Kidney glomerular epithelial cell (primary cell): ENCODE data around the gene FPR2.
"Not testable (repeated sequence)": the region's sequence is repeated elsewhere in the genome, so short reads cannot be mapped to it uniquely, and the experiment has no call there.

Source experiments
- DNase-seq: peaks from one replicate; lab custom pipeline; 2025; lab: John Stamatoyannopoulos, UW

Gene FPR2

DNA sequence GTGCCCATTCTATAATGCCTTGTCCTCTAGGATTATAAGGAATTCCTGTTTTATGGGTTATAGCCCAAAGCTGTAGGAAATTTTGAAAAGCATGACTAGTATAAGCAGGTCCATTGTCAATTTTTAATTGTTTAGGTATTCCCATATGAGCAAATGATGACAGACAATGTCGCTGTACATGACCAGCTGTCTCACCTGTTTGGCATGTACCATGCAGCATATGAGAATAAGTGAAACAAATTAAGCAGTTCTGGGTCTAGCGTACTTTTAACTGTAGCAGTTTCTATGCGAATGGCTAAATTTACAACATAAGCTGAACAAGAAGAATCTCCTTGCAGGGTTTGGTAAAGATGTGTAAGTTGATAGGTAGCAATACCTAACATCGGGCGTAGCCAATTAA lies 45.6 kb downstream of the FPR2 start:
- DNase-seq, result not testable (repeated sequence)

DNA sequence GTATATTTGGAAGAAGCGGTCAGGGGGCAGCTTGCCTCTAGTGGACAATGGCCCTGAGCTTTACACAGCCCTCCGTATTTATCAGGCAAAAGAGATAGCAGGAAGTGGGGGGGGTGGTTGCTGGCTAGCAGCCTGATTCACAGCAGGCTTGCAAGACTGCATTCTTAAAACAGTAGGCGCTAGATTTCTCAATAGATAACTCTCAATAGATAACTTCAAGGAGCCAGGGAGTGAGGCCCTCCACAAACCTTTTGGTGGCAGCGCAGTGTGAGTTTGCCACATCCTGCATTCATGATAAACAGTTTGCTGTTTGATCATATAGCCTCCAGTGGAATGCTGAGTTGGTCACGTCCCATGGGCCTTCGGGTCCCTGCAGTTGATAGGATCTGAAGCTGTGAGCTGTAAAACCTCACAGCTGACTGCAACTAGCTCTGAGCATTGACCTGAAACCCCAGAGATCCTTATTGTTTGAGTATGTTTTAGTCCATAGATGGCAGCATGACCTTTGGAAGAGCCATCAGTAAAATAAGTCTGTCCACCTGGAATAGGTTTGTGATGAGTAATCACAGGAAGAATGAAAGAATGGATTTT lies 46.2 kb downstream of the FPR2 start:
- DNase-seq, result no peak

GRCh38 chr19:51807925-51808324 lies 46.9 kb downstream of the FPR2 start:
- no peak for DNase-seq

GRCh38 chr19:51808333-51808986 lies 47.5 kb downstream of the FPR2 start:
- DNase-seq, result no peak

DNA sequence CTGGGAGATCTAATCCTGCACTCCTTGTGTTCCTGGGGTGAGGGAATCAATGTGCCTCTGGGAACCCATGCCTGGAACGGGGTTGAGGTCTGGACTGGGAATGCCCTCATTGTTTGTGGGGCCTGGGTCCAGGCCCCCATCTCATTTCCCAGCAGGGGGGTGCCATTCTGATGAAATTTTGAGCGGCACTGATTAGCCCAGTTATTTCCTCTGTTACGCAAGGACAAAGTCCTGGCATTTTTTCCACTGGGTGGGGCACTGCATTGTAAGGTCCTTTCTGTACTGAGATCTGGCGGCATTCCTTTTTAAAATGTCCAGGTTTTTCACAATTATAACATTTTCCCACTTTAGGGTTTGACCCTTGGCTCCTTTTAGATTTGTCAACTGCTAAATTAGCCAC lies 48.8 kb downstream of the FPR2 start:
- DNase-seq, result no peak

- DNase-seq, result no peak
Measured at GRCh38 chr19:51810223-51810622, 49.2 kb downstream of the FPR2 start.

DNA sequence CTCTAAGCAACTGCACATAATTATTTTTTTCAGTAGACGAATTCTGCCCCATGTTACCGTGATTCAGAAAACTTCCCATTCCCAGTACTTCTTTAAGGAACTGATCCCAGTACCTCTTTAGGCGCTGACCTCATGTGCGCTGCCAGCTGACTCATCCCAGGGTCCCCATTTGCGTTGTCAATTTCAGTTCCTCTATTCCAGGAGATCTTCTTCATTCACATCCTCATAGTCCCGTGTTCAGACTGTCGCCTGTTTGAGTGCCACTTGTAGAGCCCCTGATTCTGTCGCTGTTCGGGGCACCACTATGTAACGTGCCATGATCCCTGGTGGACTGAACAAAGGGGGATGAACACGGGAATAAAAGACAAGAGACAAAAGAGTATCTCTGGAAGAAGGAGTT lies 50.4 kb downstream of the FPR2 start:
- DNase-seq, result no peak

- no peak for DNase-seq
Measured at GRCh38 chr19:51815043-51815442, 54.1 kb downstream of the FPR2 start.

- DNase-seq, result no peak
Measured at GRCh38 chr19:51816711-51817110, 55.7 kb downstream of the FPR2 start.

DNA sequence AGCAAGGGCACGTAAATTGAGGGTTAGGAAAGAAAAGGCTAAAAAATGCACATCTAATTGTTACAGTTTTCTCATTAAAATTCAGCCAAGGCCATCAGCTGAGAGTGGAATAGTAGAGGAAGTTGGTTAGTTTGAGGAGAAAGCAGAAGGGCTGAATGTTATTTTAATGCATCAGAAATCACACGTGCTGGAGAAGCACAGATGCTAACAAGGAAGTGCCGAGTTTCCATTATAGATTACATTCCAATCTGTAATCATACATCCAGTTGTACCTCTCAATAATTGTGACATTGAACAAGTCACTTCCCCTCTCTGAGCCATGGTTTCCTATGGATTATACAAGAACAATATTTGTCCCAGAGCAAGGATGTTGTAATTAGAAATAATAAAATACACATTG lies 59.0 kb downstream of the FPR2 start:
- no peak for DNase-seq
